ENCODE results near the gene LEP.

The LEP gene

GRCh38 chr7:128203710-128204214, 37.3 kb upstream of the LEP start:
- H3K4me1 ChIP-seq (ENCODE audit: insufficient read depth, low read length): peaks cover 2% of the 10 kb centered on the region; the same call in 1 of the 2 replicates
- no peaks in the 10 kb centered on the region for H3K9me3 ChIP-seq (ENCODE audit: insufficient read depth, low read depth, low read length)
- H3K36me3 ChIP-seq (ENCODE audit: insufficient read depth, low read depth, low read length): no peaks in the 10 kb centered on the region
- no peak overlapping the region for H3K4me3 ChIP-seq (ENCODE audit: low read length)
- H3K9ac ChIP-seq (ENCODE audit: low read depth, low read length): no peak overlapping the region
- no peak overlapping the region for H3K27ac ChIP-seq (ENCODE audit: low read length)
- peaks cover 66% of the 10 kb centered on the region for H3K27me3 ChIP-seq (ENCODE audit: insufficient read depth, low read length)

GRCh38 chr7:128204455-128204854, 36.6 kb upstream of the LEP start:
- H3K27ac ChIP-seq (ENCODE audit: low read length): no peak overlapping the region

GRCh38 chr7:128205068-128205467, 36.0 kb upstream of the LEP start:
- Histone ChIP-seq H3K36me3 (ENCODE audit: insufficient read depth, low read depth, low read length) (no peaks in the 10 kb centered on the region), H3K4me3 (ENCODE audit: low read length) (no peak overlapping the region), H3K4me1 (ENCODE audit: insufficient read depth, low read length) (peaks cover 2% of the 10 kb centered on the region; the same call in 1 of the 2 replicates), H3K9me3 (ENCODE audit: insufficient read depth, low read depth, low read length) (no peaks in the 10 kb centered on the region), H3K27me3 (ENCODE audit: insufficient read depth, low read length) (peaks cover 58% of the 10 kb centered on the region), H3K27ac (ENCODE audit: low read length) (no peak overlapping the region), H3K9ac (ENCODE audit: low read depth, low read length) (no peak overlapping the region)

More at GRCh38 chr7:128204455-128204854, 36.6 kb upstream of the LEP start:
- H3K4me3 ChIP-seq (ENCODE audit: low read length): no peak overlapping the region
- no peak overlapping the region for H3K9ac ChIP-seq (ENCODE audit: low read depth, low read length)
- no peaks in the 10 kb centered on the region for H3K9me3 ChIP-seq (ENCODE audit: insufficient read depth, low read depth, low read length)
- H3K36me3 ChIP-seq (ENCODE audit: insufficient read depth, low read depth, low read length): no peaks in the 10 kb centered on the region
- peaks cover 2% of the 10 kb centered on the region; the same call in 1 of the 2 replicates for H3K4me1 ChIP-seq (ENCODE audit: insufficient read depth, low read length)
- H3K27me3 ChIP-seq (ENCODE audit: insufficient read depth, low read length): peaks cover 61% of the 10 kb centered on the region

GRCh38 chr7:128206017-128206746, 34.9 kb upstream of the LEP start:
- H3K27me3 ChIP-seq (ENCODE audit: insufficient read depth, low read length): peaks cover 56% of the 10 kb centered on the region
- no peaks in the 10 kb centered on the region for H3K9me3 ChIP-seq (ENCODE audit: insufficient read depth, low read depth, low read length)
- H3K36me3 ChIP-seq (ENCODE audit: insufficient read depth, low read depth, low read length): no peaks in the 10 kb centered on the region
- no peak overlapping the region for H3K27ac ChIP-seq (ENCODE audit: low read length)
- peaks cover 3% of the 10 kb centered on the region; the same call in 1 of the 2 replicates for H3K4me1 ChIP-seq (ENCODE audit: insufficient read depth, low read length)
- H3K9ac ChIP-seq (ENCODE audit: low read depth, low read length): no peak overlapping the region
- H3K4me3 ChIP-seq (ENCODE audit: low read length): no peak overlapping the region

- Histone ChIP-seq H3K9me3 (ENCODE audit: insufficient read depth, low read depth, low read length) (no peaks in the 10 kb centered on the region), H3K9ac (ENCODE audit: low read depth, low read length) (no peak overlapping the region), H3K27me3 (ENCODE audit: insufficient read depth, low read length) (peaks cover 53% of the 10 kb centered on the region), H3K4me1 (ENCODE audit: insufficient read depth, low read length) (peaks cover 10% of the 10 kb centered on the region; the same call in 1 of the 2 replicates), H3K36me3 (ENCODE audit: insufficient read depth, low read depth, low read length) (no peaks in the 10 kb centered on the region), H3K4me3 (ENCODE audit: low read length) (no peak overlapping the region), H3K27ac (ENCODE audit: low read length) (no peak overlapping the region)
These were observed 34.2 kb upstream of the LEP start for GRCh38 chr7:128206747-128207500.

- H3K9ac ChIP-seq (ENCODE audit: low read depth, low read length): no peak overlapping the region
- no peaks in the 10 kb centered on the region for H3K9me3 ChIP-seq (ENCODE audit: insufficient read depth, low read depth, low read length)
- H3K27me3 ChIP-seq (ENCODE audit: insufficient read depth, low read length): peaks cover 46% of the 10 kb centered on the region
- H3K4me3 ChIP-seq (ENCODE audit: low read length): no peak overlapping the region
- no peak overlapping the region for H3K27ac ChIP-seq (ENCODE audit: low read length)
- no peaks in the 10 kb centered on the region for H3K36me3 ChIP-seq (ENCODE audit: insufficient read depth, low read depth, low read length)
- peaks cover 17% of the 10 kb centered on the region; the same call in 1 of the 2 replicates for H3K4me1 ChIP-seq (ENCODE audit: insufficient read depth, low read length)
These were observed 33.5 kb upstream of the LEP start for GRCh38 chr7:128207609-128208008.

GRCh38 chr7:128209229-128210035, 31.6 kb upstream of the LEP start:
- H3K27me3 ChIP-seq (ENCODE audit: insufficient read depth, low read length): peaks cover 28% of the 10 kb centered on the region
- no peaks in the 10 kb centered on the region for H3K9me3 ChIP-seq (ENCODE audit: insufficient read depth, low read depth, low read length)
- no peak overlapping the region for H3K27ac ChIP-seq (ENCODE audit: low read length)
- H3K4me1 ChIP-seq (ENCODE audit: insufficient read depth, low read length): peaks cover 20% of the 10 kb centered on the region; the same call in 1 of the 2 replicates
- H3K9ac ChIP-seq (ENCODE audit: low read depth, low read length): no peak overlapping the region
- no peak overlapping the region for H3K4me3 ChIP-seq (ENCODE audit: low read length)
- no peaks in the 10 kb centered on the region for H3K36me3 ChIP-seq (ENCODE audit: insufficient read depth, low read depth, low read length)

GRCh38 chr7:128210036-128210347, 31.1 kb upstream of the LEP start:
- Histone ChIP-seq H3K4me3 (ENCODE audit: low read length) (no peak overlapping the region), H3K4me1 (ENCODE audit: insufficient read depth, low read length) (peaks cover 20% of the 10 kb centered on the region; the same call in 1 of the 2 replicates), H3K27me3 (ENCODE audit: insufficient read depth, low read length) (peaks cover 25% of the 10 kb centered on the region), H3K9me3 (ENCODE audit: insufficient read depth, low read depth, low read length) (no peaks in the 10 kb centered on the region), H3K36me3 (ENCODE audit: insufficient read depth, low read depth, low read length) (no peaks in the 10 kb centered on the region), H3K27ac (ENCODE audit: low read length) (no peak overlapping the region), H3K9ac (ENCODE audit: low read depth, low read length) (no peak overlapping the region)

GRCh38 chr7:128210590-128211570, 30.2 kb upstream of the LEP start:
- H3K36me3 ChIP-seq (ENCODE audit: insufficient read depth, low read depth, low read length): no peaks in the 10 kb centered on the region
- H3K27me3 ChIP-seq (ENCODE audit: insufficient read depth, low read length): peaks cover 25% of the 10 kb centered on the region
- H3K9ac ChIP-seq (ENCODE audit: low read depth, low read length): no peak overlapping the region
- H3K4me3 ChIP-seq (ENCODE audit: low read length): no peak overlapping the region
- H3K4me1 ChIP-seq (ENCODE audit: insufficient read depth, low read length): peaks cover 20% of the 10 kb centered on the region; the same call in 1 of the 2 replicates
- no peaks in the 10 kb centered on the region for H3K9me3 ChIP-seq (ENCODE audit: insufficient read depth, low read depth, low read length)
- H3K27ac ChIP-seq (ENCODE audit: low read length): no peak overlapping the region

- Histone ChIP-seq H3K4me3 (ENCODE audit: low read length) (no peak overlapping the region; the same call in 1 of the 2 replicates), H3K9ac (ENCODE audit: low read depth, low read length) (no peak overlapping the region), H3K9me3 (ENCODE audit: insufficient read depth, low read depth, low read length) (no peaks in the 10 kb centered on the region), H3K36me3 (ENCODE audit: insufficient read depth, low read depth, low read length) (no peaks in the 10 kb centered on the region), H3K27ac (ENCODE audit: low read length) (no peak overlapping the region), H3K4me1 (ENCODE audit: insufficient read depth, low read length) (peaks cover 20% of the 10 kb centered on the region; the same call in 1 of the 2 replicates), H3K27me3 (ENCODE audit: insufficient read depth, low read length) (peaks cover 23% of the 10 kb centered on the region)
These were observed 29.5 kb upstream of the LEP start for GRCh38 chr7:128211626-128212025.

All from iPS-20b (cell line).